Ascending aorta (tissue), 2 donors: ENCODE measurements around the gene KMT2A. TPM values are rescaled to one million over a fixed set of nuclear protein-coding genes. Genes with fewer than 3 reads are reported as not detected.

Experiments used
- DNase-seq, 2 donors: peaks; one replicate each; pipeline ENCODE4 v3.0.0-alpha.2; 2019; ENCODE audit warnings: low spot score in 2 of 2
- H3K27ac ChIP-seq, 2 donors: fragments of 200-600 bp; sonication (generic); one replicate each; pipeline ENCODE4 v1.5.1; 2016 to 2017; ENCODE audit warnings: mild to moderate bottlenecking in 1 of 2
- H3K27me3 ChIP-seq: fragments of 200-600 bp; sonication (generic); one replicate; pipeline ENCODE4 v1.5.1; 2017
- H3K36me3 ChIP-seq, 2 donors: fragments of 200-600 bp; sonication (generic); one replicate each; pipeline ENCODE4 v1.5.1; 2016
- H3K4me1 ChIP-seq, 2 donors: fragments of 200-600 bp; sonication (generic); one replicate each; pipeline ENCODE4 v1.5.1; 2016 to 2017; ENCODE audit warnings: mild to moderate bottlenecking in 1 of 2
- H3K4me3 ChIP-seq, 2 donors: fragments of 200-600 bp; sonication (generic); one replicate each; pipeline ENCODE4 v1.5.1; 2016 to 2017; ENCODE audit warnings: mild to moderate bottlenecking in 1 of 2
- H3K9me3 ChIP-seq, 2 donors: fragments of 200-600 bp; sonication (generic); one replicate each; pipeline ENCODE4 v1.5.1; 2016
- intact Hi-C: fragments of 100-400 bp; cut with DNase I; formaldehyde crosslinking; loops from one replicate; pipeline ENCODE4 v1.15.1; 2023
- total RNA-seq: library from RNA; depleted of rRNA; stranded (reverse); fragments of >200 nt; gene quantifications from one replicate; pipeline ENCODE4 v1.1.0, GENCODE V29; 2016
- TF ChIP-seq, protein P1 (sequence below), 3 experiments: fragments of 200-600 bp in 2 of 3; fragments of 450-650 bp in 1 of 3; sonication (generic) in 2 of 3; IDR thresholded peaks; one replicate each; pipeline ENCODE4 v1.5.1; 2016 to 2019; ENCODE audit warnings: antibody characterized with exemption in 3 of 3, mild to moderate bottlenecking in 1 of 3, moderate library complexity in 1 of 3

KMT2A gene
- total RNA-seq, 1 donor from 2014 or later: 61.3 TPM

DNA sequence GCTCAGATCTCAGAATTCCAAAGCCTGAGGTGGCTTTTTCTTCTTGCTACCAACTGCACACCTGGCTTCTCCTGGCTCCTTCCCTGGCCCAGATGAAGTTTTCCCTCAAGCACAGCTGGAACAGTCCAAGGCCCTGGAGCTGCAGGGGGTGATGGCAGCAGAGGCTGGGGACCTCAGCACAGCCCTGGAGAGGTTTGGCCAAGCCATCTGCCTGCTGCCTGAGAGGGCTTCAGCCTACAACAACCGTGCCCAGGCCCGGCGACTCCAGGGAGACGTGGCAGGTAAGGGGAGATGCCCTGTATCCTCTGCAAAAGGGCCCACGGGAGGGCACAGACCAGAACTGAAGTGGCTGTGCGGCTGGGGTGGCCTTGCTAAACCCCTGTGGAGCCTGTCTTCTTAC lies 92.2 kb downstream of the KMT2A start:
- H3K27ac ChIP-seq: no peak overlapping the region
- H3K9me3 ChIP-seq: no peaks in the 10 kb centered on the region
- H3K4me3 ChIP-seq: no peak overlapping the region
- H3K36me3 ChIP-seq: peaks cover 14 to 17% of the 10 kb centered on the region in 2 donors
- no peaks in the 10 kb centered on the region for H3K27me3 ChIP-seq
- DNase-seq: no peak
- H3K4me1 ChIP-seq: peaks cover 0 to 21% of the 10 kb centered on the region in 2 donors
- TF ChIP-seq, protein P1, sequence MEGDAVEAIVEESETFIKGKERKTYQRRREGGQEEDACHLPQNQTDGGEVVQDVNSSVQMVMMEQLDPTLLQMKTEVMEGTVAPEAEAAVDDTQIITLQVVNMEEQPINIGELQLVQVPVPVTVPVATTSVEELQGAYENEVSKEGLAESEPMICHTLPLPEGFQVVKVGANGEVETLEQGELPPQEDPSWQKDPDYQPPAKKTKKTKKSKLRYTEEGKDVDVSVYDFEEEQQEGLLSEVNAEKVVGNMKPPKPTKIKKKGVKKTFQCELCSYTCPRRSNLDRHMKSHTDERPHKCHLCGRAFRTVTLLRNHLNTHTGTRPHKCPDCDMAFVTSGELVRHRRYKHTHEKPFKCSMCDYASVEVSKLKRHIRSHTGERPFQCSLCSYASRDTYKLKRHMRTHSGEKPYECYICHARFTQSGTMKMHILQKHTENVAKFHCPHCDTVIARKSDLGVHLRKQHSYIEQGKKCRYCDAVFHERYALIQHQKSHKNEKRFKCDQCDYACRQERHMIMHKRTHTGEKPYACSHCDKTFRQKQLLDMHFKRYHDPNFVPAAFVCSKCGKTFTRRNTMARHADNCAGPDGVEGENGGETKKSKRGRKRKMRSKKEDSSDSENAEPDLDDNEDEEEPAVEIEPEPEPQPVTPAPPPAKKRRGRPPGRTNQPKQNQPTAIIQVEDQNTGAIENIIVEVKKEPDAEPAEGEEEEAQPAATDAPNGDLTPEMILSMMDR (IDR thresholded peaks at IDR 0.05): no peak
- intact Hi-C loops: no loop called here

DNA sequence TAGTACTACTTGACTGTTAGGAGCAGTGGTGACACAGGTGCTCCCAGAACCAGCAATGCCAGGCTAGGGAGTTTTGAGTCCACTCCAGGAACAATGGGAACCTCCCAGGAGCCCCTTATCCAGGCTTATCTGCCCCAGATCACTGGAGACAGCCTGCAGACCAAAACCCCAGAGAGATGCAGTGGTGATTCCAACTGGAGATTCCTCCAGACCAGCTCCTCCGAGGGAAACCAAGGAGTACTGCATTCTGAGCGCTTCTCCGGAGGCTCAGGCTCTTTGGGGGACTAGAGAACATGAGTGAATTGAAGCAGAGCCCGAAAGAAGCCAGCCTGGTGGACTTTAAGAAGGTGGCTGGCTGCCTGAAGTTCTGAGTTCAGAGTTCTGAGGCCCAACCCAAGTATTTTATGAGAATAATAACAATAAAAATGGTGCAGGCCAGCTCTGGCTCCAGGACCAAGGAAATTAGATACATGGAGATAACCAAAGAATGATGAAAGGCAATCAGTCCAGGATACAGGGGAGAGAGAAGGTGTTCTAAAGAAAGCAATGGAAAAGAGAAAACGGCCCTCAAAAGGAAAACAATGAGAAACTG lies 93.4 kb downstream of the KMT2A start:
- TF ChIP-seq, protein P1 (IDR thresholded peaks at IDR 0.05): no peak
- Histone ChIP-seq H3K4me3 (peak overlapping the region; percentile 84 to 92), H3K36me3 (peaks cover 6 to 13% of the 10 kb centered on the region in 2 donors), H3K9me3 (no peaks in the 10 kb centered on the region), H3K4me1 (peaks cover 0 to 21% of the 10 kb centered on the region in 2 donors), H3K27me3 (no peaks in the 10 kb centered on the region), H3K27ac (no peak overlapping the region)
- intact Hi-C loops: loop anchor here (2.0 kb wide), 1 partner anchor 37 kb away; no protein-coding TSS in a partner anchor
- no peak for DNase-seq

DNA sequence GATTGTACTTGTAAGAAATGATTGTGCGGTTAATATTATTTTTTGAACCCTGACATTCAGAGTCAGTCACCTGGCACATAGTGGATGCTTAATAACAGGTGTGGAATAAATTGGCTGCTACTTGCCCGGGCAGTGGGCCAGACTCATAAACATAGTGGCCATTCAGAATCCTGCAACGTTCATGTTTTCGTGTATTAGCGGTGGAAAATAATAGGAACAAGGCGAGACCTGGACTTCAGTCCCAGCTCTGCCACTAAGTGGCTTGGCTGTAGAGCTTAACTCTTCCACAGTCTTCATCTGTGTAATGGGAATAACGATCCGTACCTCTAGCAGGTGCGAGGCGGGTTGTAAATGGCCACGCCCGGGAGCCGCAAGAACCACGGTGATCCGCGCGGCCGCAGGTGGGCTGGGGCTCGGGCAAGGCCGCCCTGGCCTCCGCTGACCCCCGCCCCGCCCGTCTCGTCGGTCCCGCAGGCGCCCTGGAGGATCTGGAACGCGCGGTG lies 93.9 kb downstream of the KMT2A start:
- Histone ChIP-seq H3K9me3 (no peaks in the 10 kb centered on the region), H3K4me3 (peak overlapping the region; percentile 84 to 92), H3K4me1 (peaks cover 0 to 21% of the 10 kb centered on the region in 2 donors), H3K27ac (peak overlapping the region; percentile 71 to 73), H3K27me3 (no peaks in the 10 kb centered on the region), H3K36me3 (peaks cover under 1 to 13% of the 10 kb centered on the region in 2 donors)
- intact Hi-C loops: loop anchor here (2.0 kb wide), 1 partner anchor 37 kb away; no protein-coding TSS in a partner anchor
- DNase-seq: no peak
- TF ChIP-seq, protein P1 (IDR thresholded peaks at IDR 0.05): no peak

DNA sequence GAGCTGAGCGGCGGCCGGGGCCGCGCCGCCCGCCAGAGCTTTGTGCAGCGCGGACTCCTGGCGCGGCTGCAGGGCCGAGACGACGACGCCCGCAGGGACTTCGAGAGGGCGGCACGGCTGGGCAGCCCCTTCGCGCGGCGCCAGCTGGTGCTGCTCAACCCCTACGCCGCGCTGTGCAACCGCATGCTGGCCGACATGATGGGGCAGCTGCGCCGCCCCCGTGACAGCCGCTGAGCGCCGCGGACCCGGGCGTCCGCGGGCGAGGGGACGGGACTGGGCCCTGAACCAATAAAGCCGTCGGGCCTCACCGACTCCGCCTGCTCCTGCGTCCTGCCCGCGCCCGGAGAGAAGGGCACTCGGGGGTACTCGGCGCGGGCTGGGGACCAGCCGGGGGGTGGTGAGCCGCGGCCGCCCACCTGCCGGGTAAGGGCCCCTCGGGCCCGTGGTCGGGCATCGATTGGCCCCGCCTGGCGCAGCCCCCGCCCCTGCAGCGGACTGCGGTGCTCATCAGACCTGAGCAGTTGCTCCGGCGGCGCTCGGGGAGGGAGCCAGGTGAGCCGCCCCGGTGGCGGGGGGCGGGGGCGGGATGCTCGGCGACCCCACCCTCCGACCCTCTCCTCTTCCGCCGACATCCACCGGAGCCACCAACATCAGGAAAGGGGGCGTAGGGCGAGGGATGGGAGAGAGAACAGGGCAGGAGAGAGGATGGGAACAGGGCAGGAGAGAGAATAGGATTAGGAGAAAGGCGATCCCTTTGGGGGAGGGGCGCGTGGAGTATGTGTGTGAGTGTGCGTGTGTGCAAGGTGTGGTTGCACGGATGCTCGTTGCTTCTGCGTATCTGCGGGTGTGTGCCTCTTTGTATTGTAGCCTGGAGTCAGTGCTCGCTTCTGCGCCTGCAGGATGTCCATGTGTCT lies 94.6 kb downstream of the KMT2A start, which contains the start of gene TMEM25:
TSS of gene TMEM25 (plus strand) at position 510 of the 914 bp plus-strand sequence. CDS start 610 bp downstream, outside the sequence.
- intact Hi-C loops: loop anchor here (2.0 kb wide), 1 partner anchor 36 kb away; no protein-coding TSS in a partner anchor
- H3K27ac ChIP-seq: peak within 1 kb of the TSS; percentile 71 to 73
- peaks cover 0 to 21% of the 10 kb centered on the region in 2 donors for H3K4me1 ChIP-seq
- peaks cover 0 to 18% of the 10 kb centered on the region in 2 donors for H3K36me3 ChIP-seq
- H3K9me3 ChIP-seq: no peaks in the 10 kb centered on the region
- TF ChIP-seq, protein P1 (IDR thresholded peaks at IDR 0.05): no peak
- peak in 1 of 2 donors; percentile 81 for DNase-seq
- H3K27me3 ChIP-seq: no peaks in the 10 kb centered on the region
- peak within 1 kb of the TSS; percentile 84 to 92 for H3K4me3 ChIP-seq

DNA sequence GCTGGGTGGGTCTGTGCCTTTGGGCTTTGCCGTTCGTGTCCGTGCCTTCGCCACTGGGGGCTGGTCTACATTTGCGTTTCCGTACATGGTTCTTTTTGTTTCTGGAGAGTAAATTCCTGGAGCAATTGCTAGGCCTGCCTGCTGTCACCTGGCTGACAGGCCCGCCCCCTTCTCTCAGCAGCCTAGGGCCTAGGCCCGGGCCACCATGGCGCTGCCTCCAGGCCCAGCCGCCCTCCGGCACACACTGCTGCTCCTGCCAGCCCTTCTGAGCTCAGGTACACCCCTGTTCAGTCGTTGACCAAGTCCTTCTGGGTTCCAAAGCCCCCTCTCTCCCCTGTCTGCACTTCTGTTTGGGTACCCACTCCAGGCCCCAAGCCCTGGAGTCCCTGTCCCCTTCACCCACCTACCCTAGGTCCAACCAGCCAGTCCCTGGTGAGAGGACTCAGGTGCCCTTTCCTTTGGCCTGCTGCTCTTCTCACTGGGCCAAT lies 95.3 kb downstream of the KMT2A start:
- peaks cover 0 to 21% of the 10 kb centered on the region in 2 donors for H3K4me1 ChIP-seq

More for the DNA sequence above, 95.3 kb downstream of the KMT2A start:
- Histone ChIP-seq H3K9me3 (no peaks in the 10 kb centered on the region), H3K4me3 (peak overlapping the region; percentile 84 to 92), H3K27ac (peak overlapping the region; percentile 71 to 73), H3K27me3 (no peaks in the 10 kb centered on the region), H3K36me3 (peaks cover 0 to 18% of the 10 kb centered on the region in 2 donors)
- DNase-seq: no peak
- TF ChIP-seq, protein P1 (IDR thresholded peaks at IDR 0.05): no peak
- intact Hi-C loops: loop anchor here (2.0 kb wide), 1 partner anchor 35 kb away; no protein-coding TSS in a partner anchor
